ENCODE data around the gene PKN1.
A peak's percentile ranks its signal among the peaks of the same experiment; 100 is the strongest.

PKN1 gene

GRCh38 chr19:14406645-14407401 is 26.3 kb upstream of the PKN1 start:
- peak in 1 of 5 donors; percentile 14 for DNase-seq

DNA sequence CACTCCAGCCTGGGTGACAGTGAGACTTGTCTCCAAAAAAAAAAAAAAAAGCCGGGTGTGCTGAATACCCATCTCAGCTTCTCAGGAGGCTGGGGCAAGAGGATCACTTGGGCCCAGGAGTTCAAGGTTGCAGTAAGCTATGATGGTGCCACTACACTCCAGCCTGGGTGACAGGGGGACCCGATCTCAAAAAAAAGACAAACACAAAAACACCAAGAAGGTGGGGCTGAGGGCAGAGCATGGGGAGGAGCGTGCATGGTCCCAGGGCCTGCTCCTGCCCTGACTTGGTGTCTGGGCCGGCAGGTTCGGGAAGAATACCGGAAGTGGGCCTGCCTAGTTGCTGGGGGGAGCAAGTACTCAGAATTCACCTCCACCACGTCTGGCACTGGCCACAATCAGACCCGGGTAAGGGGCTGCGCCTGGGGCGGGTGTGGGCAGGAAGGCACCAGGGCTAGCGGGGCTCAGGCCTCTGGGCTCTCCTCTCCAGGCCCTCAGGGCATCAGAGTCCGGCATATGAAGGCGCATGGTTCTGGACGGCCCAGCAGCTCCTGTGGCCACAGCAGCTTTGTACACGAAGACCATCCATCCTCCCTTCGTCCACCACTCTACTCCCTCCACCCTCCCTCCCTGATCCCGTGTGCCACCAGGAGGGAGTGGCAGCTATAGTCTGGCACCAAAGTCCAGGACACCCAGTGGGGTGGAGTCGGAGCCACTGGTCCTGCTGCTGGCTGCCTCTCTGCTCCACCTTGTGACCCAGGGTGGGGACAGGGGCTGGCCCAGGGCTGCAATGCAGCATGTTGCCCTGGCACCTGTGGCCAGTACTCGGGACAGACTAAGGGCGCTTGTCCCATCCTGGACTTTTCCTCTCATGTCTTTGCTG is 25.3 kb upstream of the PKN1 start:
- DNase-seq = peak in 2 of 5 donors; percentile 23

DNA sequence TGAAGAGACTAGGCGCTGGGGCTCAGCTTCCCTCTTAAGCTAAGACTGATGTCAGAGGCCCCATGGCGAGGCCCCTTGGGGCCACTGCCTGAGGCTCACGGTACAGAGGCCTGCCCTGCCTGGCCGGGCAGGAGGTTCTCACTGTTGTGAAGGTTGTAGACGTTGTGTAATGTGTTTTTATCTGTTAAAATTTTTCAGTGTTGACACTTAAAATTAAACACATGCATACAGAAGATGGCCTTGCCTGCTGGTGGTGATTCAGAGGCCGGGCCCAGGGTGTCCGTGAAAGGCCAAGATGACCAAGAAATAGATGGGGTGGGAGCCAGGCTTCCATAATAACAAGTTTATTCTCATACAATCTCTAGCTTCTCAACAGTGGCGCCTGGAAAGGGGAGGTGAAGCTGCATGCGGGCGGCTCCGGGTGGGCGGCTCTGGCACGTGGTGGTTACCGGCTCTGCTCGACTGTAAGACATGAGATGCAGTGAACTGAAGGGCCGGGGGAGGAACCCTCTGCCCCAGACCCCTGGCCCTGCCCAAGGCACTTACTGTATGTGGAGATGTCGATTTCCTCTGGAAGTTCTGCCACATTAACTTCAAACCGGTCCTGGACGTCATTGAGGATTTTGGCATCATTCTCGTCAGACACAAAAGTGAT is 24.5 kb upstream of the PKN1 start:
- DNase-seq = peak in 1 of 5 donors; percentile 34

GRCh38 chr19:14409146-14410023 is 23.7 kb upstream of the PKN1 start:
- DNase-seq = peak in 3 of 5 donors; percentile 30 to 40 (median 36)

DNA sequence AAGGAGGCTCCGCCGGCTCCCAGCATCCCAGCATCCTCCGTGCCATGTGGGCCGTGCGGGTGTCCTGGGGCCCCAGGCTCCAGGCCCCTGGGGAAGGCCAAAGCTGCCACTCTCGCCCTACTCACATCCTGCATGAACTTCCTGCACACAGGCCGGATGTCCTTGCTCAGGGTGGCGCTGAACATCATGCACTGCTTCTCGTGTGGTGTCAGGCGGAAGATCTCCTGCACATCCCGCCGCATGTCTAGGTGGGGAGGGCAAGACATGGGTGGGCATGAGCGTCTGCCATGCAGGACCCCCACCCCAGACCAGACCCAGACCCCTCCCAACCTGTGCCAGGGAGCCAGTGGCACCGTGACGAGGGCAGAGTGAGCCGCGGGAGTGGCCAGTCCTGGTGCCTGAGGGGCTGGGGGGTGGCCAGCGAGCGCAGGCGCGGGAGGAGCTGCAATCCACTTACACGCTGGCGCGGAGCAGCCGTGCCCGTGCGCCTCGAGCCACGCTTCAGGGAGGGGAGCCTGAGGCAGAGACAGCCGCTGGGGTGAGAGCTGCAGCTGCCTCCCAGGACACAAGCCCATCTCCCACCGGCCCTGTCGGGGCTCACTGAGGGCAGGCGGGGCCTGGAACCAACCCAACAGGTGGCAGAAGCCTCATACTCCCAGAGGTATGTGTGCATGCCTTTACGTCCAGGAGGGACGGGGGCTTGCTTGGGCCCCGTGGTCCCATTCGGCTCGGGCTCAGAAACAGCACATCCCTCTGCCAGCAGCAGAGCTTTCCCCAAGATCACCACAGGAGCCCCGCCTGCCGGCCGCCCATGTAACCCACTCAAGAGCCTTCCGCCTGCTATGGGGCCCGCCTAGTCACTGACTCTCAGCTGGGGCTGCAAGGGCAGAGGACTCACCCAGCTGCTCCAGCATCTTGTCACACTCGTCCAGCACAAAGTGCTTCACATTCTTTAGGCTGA is 22.7 kb upstream of the PKN1 start:
- DNase-seq = peak in 3 of 5 donors; percentile 47 to 70 (median 49)

DNA sequence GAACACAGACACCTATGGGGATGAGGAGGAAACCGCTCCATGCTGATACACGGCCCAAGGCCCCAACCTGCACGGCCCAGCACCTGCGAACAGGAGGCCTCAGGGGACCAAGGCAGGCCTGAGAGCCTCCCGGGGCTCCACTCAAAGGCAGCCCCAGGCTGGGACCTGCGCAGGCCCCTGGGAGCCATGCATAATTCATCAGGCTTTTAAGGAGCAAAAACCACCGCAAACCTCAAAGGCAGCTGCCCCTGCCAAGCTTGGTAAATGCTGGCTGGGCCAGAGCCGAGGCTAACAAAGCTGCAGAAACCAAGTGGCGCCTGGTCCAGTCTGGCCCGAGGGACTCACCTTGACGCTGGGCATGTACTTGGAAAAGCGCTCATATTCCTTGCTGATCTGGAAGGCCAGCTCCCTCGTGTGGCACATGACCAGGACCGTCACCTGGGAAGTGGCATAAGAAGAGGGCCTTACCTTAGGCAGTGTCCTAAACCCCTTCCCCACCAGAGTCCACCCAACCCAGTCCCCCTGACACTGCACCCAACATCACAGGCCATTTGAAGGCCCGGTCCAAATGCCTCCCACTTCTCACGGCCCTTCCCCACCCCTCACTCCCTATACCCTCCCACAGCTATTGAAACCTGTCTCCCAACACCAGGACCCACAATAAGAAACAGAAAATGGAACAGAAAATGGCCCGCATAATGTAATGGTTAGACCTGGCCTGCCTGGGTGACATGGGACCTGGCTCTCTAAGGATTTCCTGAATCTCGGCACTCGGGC is 21.8 kb upstream of the PKN1 start:
- DNase-seq = no peak

DNA sequence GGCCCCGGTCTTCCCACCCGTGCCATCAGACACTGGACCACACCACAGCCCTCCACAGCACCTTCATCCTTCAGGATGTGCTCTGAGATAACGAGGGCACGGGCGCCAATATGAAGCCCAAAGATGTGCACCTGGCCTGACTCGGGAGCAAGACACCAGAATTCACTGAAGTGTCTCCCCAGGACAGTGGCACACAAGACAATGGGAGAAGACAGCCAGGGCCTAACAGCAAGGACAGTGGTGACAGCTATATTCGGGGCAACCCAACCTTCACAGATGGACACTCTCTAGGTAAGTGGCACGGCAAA is 21.2 kb upstream of the PKN1 start:
- no peak for DNase-seq

DNA sequence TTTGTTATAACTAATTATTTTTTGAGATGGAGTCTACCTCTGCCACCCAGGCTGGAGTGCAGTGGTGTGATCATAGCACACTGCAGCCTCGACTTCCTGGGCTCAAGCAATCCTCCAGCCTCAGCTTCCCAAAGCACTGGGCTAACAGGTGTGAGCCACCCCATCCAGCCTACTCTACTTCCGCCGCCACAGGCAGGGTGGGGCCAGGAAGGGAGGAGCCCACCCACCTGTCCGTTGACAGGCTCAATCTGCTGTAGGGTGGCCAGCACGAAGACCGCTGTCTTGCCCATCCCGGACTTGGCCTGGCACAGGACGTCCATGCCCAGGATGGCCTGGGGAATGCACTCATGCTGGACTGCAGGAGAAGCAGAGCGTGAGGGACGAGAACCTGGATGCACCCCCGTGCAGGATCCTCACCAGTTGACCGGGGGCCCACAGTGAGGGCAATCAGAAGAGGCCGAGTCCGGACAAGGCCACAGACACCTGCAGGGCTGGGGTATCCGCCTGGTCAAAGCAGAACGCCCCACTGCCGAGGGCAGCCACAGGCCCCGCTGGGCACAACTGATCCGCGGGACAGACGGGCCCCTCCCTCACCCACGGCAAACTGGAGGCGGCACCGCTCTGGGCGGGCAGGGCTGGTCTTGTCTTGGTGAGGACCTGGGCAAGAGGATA is 20.6 kb upstream of the PKN1 start:
- DNase-seq = peak in 1 of 5 donors; percentile 24

DNA sequence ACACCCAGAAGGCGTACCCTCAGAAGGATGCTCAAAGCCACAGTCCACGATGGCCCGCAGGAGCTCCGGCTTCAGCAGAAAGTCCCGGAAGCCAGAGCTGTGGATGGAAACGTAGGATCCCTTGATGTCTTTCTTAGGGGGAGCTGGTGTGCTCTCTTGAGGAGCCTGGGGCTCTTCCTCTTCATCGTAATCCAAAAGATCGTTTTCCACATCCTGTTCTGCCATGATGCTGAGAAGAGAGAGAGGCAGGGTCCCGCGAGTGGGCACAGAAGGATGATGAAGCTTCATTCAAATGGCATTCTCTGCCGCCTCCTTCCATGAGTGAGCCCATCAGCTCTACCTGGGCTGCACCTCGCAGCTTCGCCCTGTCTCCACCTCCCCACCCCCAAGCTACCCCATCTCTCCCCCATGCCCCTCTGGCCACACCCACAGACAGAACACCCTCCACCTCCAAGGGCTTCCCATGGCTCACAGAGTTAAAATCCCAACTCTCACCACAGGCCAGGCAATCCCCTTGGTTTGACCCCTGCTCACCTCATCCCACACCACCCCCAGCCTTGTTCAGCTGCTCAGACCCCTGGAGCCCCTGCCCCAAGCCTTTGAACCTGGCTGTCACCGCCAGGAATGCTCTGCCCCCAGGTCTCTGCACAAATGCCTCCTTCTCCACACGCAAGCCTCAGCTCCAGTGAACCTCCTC is 20.0 kb upstream of the PKN1 start:
- no peak for DNase-seq

GRCh38 chr19:14413693-14414181 is 19.4 kb upstream of the PKN1 start:
- no peak for DNase-seq

DNA sequence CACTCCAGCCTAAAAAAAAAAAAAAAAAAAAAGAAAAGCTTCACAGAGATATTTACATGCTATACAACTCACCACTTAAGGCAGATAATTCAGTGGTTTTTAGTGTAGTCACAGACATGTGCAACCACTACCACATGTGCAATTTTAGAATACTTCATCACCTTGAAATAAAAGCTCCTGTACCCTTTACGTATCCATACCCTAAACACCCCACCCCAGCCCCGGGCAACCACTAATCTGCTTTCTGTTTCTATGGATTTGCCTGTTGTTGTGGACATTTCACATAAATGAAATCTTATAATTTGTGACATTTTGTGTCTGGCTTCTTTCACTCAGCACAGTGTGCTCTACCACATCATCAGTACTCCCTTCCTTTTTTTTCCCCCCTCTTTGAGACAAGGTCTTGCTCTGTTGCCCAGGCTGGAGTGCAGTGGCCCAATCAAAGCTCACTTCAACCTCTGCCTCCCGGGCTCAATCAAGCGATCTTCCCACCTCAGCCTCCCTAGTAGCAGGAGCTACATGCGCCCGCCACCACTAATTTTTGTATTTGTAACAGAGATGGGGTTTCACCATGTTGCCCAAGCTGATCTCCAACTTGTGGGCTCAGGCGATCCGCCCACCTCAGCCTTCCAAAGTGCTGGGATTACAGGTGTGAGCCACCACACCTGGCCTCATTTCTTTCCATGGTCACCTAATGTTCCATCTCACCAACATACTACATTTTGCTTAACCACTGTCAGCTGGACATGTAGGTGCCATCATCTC is 18.0 kb upstream of the PKN1 start:
- no peak for DNase-seq

DNA sequence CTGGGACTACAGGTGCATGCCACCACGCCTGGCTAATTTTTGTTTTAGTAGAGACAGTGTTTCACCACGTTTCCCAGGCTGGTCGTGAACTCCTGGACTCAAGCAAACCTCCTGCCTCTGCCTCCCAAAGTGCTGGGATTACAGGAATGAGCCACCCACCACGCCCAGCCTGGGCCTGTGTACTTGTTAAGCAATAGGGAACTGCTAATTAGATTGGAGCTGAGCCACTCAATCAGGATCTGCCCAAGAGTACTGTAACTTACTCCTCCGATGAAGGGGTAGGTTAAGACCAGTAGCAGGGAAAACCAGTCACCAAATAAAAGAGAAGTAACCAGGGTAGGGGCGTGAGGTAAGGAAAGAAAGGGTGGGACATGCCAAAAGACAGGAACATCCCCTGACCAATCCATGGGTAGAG is 16.3 kb upstream of the PKN1 start:
- DNase-seq = no peak

- peak in 2 of 5 donors; percentile 68 to 80 for DNase-seq
Observed at GRCh38 chr19:14418856-14419105, 14.3 kb upstream of the PKN1 start.

GRCh38 chr19:14419106-14419813 is 13.8 kb upstream of the PKN1 start, which contains the start of gene DDX39A:
TSS of gene DDX39A (minus strand) at chr19:14419341. CDS start at chr19:14413220, 6,121 bp downstream.
- peak; percentile 94 to 100 (median 97) for DNase-seq

- no peak for DNase-seq
Observed at GRCh38 chr19:14425696-14426138, 7.4 kb upstream of the PKN1 start.

DNA sequence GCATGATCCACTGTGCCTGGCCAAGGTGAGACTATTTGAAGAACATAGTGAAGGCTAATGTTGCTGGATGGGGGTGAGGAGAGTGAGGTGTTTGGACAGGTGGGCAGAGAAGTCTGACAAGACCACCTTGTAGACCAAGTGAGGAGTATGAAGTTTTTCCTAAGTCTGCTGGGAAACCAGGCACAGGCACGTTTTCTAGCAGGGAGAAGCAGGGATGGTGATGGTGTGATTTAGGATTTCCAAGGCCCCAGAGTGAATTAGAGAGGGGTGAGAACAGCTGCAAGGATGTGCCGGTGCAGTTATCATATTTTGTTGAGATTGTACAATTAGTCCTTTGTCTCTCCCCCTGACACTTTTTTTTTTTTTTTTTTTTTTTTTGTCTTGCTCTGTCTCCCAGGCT is 5.6 kb upstream of the PKN1 start:
- DNase-seq = no peak

DNA sequence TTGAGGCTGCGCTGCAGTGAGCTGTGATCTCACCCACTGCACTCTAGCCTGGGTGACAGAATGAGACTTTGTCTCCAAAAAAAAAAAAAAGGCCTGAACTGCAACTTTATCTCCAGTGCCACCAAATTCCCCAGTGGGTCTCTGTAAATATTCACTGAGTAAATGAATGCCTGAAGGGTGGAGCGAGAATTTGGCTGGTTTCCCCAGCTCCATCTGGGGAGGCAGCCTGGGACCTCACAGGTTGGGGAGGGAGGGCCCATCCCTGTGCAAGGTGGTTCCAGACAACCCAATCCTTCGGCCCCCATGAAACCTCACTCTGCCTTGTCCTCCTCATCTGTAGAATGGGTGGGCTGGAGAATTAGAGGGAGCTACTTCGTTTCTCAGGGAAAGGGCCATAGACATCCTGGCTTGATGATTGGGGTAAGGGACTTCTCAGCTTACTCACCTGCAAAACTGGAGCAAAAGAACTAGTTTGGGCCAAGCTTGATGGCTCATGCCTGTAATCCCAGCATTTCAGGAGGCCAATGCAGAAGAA is 4.2 kb upstream of the PKN1 start:
- DNase-seq = no peak

All from T-helper 1 cell (primary cell).